Breast epithelium (tissue), 4 donors: ENCODE results near the gene INPP5E. TPM values are rescaled to one million over a fixed set of nuclear protein-coding genes. Genes with fewer than 3 reads are reported as not detected.

Source experiments
- DNase-seq, 2 donors: peaks; one replicate each; pipeline ENCODE4 v3.0.0-alpha.2; 2019; ENCODE audit warnings: low spot score in 2 of 2
- H3K27ac ChIP-seq, 2 donors: fragments of 200-600 bp; sonication (generic) in 1 of 2; one replicate each; pipeline ENCODE4 v1.5.1; 2016 to 2019; ENCODE audit warnings: mild to moderate bottlenecking in 1 of 2
- H3K27me3 ChIP-seq, 2 donors: fragments of 200-600 bp; sonication (generic) in 1 of 2; one replicate each; pipeline versions ENCODE4 v1.5.1 to v1.6.0; 2017 to 2019; ENCODE audit warnings: control low read depth in 1 of 2, mild to moderate bottlenecking in 1 of 2
- H3K36me3 ChIP-seq: fragments of 200-600 bp; one replicate; pipeline ENCODE4 v1.5.1; 2019
- H3K4me1 ChIP-seq, 2 donors: fragments of 200-600 bp; sonication (generic); one replicate each; pipeline ENCODE4 v1.5.1; 2016 to 2019; ENCODE audit warnings: control low read depth in 1 of 2
- H3K4me3 ChIP-seq, 3 donors: fragments of 200-600 bp; sonication (generic); 1 replicate in 2 of 3; 2 replicates in 1 of 3; pipeline ENCODE4 v1.5.1; 2016 to 2019; ENCODE audit warnings: mild to moderate bottlenecking in 3 of 3, moderate library complexity in 2 of 3
- H3K9me3 ChIP-seq, 2 donors: fragments of 200-600 bp; sonication (generic) in 1 of 2; one replicate each; pipeline ENCODE4 v1.5.1; 2016 to 2019; ENCODE audit warnings: control low read depth in 1 of 2
- POLR2A ChIP-seq: fragments of 450-650 bp; IDR thresholded peaks from one replicate; pipeline ENCODE4 v1.6.1; 2016; ENCODE audit warnings: antibody characterized with exemption, mild to moderate bottlenecking, moderate library complexity
- POLR2AphosphoS5 ChIP-seq, 3 donors: sonication (generic); formaldehyde crosslinking; IDR thresholded peaks; one replicate each; pipeline ENCODE4 v1.6.1; 2017; ENCODE audit warnings: antibody characterized with exemption in 3 of 3
- intact Hi-C: fragments of 100-400 bp; cut with DNase I; formaldehyde crosslinking; loops from one replicate; pipeline ENCODE4 v1.15.1; 2023; ENCODE audit warnings: low total_unique reads
- total RNA-seq, 3 donors: library from RNA; depleted of rRNA; stranded (reverse); fragments of >200 nt; gene quantifications; one replicate each; pipeline ENCODE4 v1.1.0, GENCODE V29; 2016
- TF ChIP-seq, protein P1 (sequence below), 3 donors: fragments of 450-650 bp; IDR thresholded peaks; one replicate each; pipeline ENCODE4 v1.5.1; 2016 to 2017; ENCODE audit warnings: antibody characterized with exemption in 3 of 3, mild to moderate bottlenecking in 3 of 3, moderate library complexity in 3 of 3

The INPP5E gene
- total RNA-seq, 3 donors from 2014 or later, result 6.2 to 8.5 (median 8.2) TPM

GRCh38 chr9:136400038-136400834 is 39.4 kb downstream of the INPP5E start, which contains the start of gene SNAPC4:
Gene SNAPC4 (minus strand): TSS chr9:136400170. CDS start chr9:136398428, 1,742 bp downstream.
- no peaks in the 10 kb centered on the region for H3K9me3 ChIP-seq
- intact Hi-C loops, result no loop called here
- H3K36me3 ChIP-seq, result no peaks in the 10 kb centered on the region
- DNase-seq, result peak; percentile 63 to 80
- H3K27ac ChIP-seq, result peak within 1 kb of the TSS in 1 of 2 donors; percentile 1
- no peak for TF ChIP-seq POLR2A
- TF ChIP-seq POLR2AphosphoS5 (IDR thresholded peaks at IDR 0.05), result peak; percentile 18 to 32 (median 19)
- TF ChIP-seq, protein P1, sequence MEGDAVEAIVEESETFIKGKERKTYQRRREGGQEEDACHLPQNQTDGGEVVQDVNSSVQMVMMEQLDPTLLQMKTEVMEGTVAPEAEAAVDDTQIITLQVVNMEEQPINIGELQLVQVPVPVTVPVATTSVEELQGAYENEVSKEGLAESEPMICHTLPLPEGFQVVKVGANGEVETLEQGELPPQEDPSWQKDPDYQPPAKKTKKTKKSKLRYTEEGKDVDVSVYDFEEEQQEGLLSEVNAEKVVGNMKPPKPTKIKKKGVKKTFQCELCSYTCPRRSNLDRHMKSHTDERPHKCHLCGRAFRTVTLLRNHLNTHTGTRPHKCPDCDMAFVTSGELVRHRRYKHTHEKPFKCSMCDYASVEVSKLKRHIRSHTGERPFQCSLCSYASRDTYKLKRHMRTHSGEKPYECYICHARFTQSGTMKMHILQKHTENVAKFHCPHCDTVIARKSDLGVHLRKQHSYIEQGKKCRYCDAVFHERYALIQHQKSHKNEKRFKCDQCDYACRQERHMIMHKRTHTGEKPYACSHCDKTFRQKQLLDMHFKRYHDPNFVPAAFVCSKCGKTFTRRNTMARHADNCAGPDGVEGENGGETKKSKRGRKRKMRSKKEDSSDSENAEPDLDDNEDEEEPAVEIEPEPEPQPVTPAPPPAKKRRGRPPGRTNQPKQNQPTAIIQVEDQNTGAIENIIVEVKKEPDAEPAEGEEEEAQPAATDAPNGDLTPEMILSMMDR (IDR thresholded peaks at IDR 0.05), result peak; percentile 58 to 93 (median 66)
- H3K4me1 ChIP-seq, result peaks cover 4 to 5% of the 10 kb centered on the region in 2 donors
- H3K4me3 ChIP-seq, result peak within 1 kb of the TSS; percentile 93 to 95 (median 94)
- H3K27me3 ChIP-seq, result no peaks in the 10 kb centered on the region

- Histone ChIP-seq H3K27ac (no peak overlapping the region), H3K4me1 (peaks cover 4 to 5% of the 10 kb centered on the region in 2 donors), H3K27me3 (no peaks in the 10 kb centered on the region), H3K9me3 (no peaks in the 10 kb centered on the region), H3K4me3 (peak overlapping the region; percentile 93 to 95 (median 94)), H3K36me3 (no peaks in the 10 kb centered on the region)
- DNase-seq, result no peak
- intact Hi-C loops, result no loop called here
- no peak for TF ChIP-seq POLR2AphosphoS5 (IDR thresholded peaks at IDR 0.05)
- TF ChIP-seq, protein P1 (IDR thresholded peaks at IDR 0.05), result no peak
- TF ChIP-seq POLR2A, result no peak
Observed at GRCh38 chr9:136399176-136400037, 40.2 kb downstream of the INPP5E start.

DNA sequence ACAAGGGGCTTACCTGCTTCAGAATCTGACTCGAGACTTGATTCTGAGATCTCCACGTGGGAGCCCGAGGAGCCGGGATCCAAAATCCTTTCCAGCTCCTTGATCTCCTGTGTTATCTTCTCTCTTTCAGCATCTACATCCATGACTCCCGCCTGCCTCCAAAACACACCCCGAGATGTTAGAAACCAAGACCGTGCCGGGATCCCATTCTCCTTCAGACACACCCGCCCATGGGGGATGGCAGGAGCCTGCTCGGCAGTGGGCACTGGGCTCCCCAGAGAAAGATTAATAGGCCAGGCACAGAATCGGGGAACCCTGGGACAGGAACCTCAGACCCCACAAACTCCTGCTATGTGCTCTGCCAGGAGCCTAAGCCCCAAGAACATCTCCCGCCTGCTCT is 41.4 kb downstream of the INPP5E start:
- no peak for DNase-seq
- Histone ChIP-seq H3K27ac (no peak overlapping the region), H3K36me3 (no peaks in the 10 kb centered on the region), H3K27me3 (no peaks in the 10 kb centered on the region), H3K9me3 (no peaks in the 10 kb centered on the region), H3K4me3 (peak overlapping the region in 1 of 3 donors; percentile 94), H3K4me1 (peaks cover 4 to 5% of the 10 kb centered on the region in 2 donors)
- no peak for TF ChIP-seq POLR2A
- TF ChIP-seq, protein P1 (IDR thresholded peaks at IDR 0.05), result no peak
- TF ChIP-seq POLR2AphosphoS5 (IDR thresholded peaks at IDR 0.05), result no peak
- intact Hi-C loops, result no loop called here

DNA sequence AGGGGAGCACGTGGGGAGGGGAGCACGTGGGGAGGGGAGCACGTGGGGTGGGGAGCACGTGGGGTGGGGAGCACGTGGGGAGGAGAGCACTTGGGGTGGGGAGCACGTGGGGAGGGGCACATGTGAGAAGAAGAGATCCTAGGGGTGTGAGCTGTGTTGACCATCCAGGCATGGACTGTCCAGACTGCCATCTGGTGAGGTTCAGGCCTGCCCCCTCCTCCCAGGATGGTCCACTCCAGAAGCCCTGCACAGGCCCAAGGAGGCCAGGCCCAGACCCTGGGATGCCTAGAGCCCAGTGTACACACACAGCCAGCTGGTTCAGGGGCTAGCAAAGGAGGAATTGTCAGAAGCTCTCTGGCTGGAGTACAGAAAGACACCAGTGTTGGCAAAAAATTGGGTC is 42.0 kb downstream of the INPP5E start:
- H3K4me1 ChIP-seq, result peaks cover 4 to 5% of the 10 kb centered on the region in 2 donors
- H3K27me3 ChIP-seq, result no peaks in the 10 kb centered on the region
- H3K9me3 ChIP-seq, result no peaks in the 10 kb centered on the region
- TF ChIP-seq POLR2AphosphoS5 (IDR thresholded peaks at IDR 0.05), result no peak
- no peak for TF ChIP-seq POLR2A
- TF ChIP-seq, protein P1 (IDR thresholded peaks at IDR 0.05), result no peak
- H3K4me3 ChIP-seq, result no peak overlapping the region
- no peak for DNase-seq
- H3K36me3 ChIP-seq, result no peaks in the 10 kb centered on the region
- intact Hi-C loops, result no loop called here
- H3K27ac ChIP-seq, result no peak overlapping the region
